Neural progenitor cell (in vitro differentiated cells): Measurements from ENCODE around the gene NFE2.

Experiments used
- EZH2 ChIP-seq: fragments of 200-600 bp; sonication (generic); IDR thresholded peaks from 2 replicates; pipeline ENCODE4 v1.6.1; 2017; ENCODE audit warnings: antibody characterized with exemption, mild to moderate bottlenecking, moderate library complexity
- EZH2phosphoT487 ChIP-seq: fragments of 200-600 bp; sonication (generic); IDR thresholded peaks from 2 replicates; pipeline ENCODE4 v1.6.1; 2017; ENCODE audit warnings: antibody characterized with exemption
- TF ChIP-seq, protein P1 (sequence below): fragments of 200-600 bp; sonication (generic); IDR thresholded peaks from 2 replicates; pipeline ENCODE4 v1.5.1; 2017; ENCODE audit warnings: antibody characterized with exemption, mild to moderate bottlenecking

DNA sequence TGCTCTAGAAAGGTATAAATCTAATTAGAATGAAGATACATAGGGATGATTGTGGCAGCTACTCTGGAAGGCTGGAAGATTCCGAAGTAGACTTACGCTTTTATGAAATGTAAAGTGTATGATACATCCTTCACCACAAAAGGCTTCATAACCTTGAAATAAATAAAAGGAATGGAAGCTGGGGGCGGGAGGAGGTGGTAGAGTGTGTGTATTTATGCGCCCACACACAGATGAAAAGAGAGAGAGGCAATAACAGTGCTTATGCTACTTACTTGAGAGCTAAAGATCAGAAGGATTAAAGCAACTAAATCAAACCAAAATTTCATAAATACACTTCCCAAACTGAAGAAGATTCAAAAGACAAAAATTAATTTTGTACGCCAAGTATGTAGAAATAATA is 51.3 kb downstream of the NFE2 start:
- TF ChIP-seq, protein P1, sequence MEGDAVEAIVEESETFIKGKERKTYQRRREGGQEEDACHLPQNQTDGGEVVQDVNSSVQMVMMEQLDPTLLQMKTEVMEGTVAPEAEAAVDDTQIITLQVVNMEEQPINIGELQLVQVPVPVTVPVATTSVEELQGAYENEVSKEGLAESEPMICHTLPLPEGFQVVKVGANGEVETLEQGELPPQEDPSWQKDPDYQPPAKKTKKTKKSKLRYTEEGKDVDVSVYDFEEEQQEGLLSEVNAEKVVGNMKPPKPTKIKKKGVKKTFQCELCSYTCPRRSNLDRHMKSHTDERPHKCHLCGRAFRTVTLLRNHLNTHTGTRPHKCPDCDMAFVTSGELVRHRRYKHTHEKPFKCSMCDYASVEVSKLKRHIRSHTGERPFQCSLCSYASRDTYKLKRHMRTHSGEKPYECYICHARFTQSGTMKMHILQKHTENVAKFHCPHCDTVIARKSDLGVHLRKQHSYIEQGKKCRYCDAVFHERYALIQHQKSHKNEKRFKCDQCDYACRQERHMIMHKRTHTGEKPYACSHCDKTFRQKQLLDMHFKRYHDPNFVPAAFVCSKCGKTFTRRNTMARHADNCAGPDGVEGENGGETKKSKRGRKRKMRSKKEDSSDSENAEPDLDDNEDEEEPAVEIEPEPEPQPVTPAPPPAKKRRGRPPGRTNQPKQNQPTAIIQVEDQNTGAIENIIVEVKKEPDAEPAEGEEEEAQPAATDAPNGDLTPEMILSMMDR, result no peak
- no peak for TF ChIP-seq EZH2
- no peak for TF ChIP-seq EZH2phosphoT487
